HepG2 (cell line): ENCODE data around the gene ASAP2.

Source experiments
- RFX5 ChIP-seq: IDR thresholded peaks from 2 replicates; pipeline ENCODE4 v1.6.1; 2011; ENCODE audit warnings: low read depth, low read length, improper control_type of control experiment
- ZNF513 ChIP-seq: sonication (generic); formaldehyde crosslinking; conservative IDR thresholded peaks from 2 replicates; pipeline ENCODE4 v1.5.0; 2020; ENCODE audit warnings: missing genetic modification reagents

GRCh38 chr2:9391961-9392720 is 185.5 kb downstream of the ASAP2 start:
- TF ChIP-seq RFX5 (no peak), ZNF513 (no peak)
